NCI-H128 (cell line): ENCODE data around the gene TRPV3.
"Not testable (repeated sequence)": the region's sequence is repeated elsewhere in the genome, so short reads cannot be mapped to it uniquely, and the experiment has no call there.

ENCODE experiments used
- DNase-seq: peaks from one replicate; lab custom pipeline; 2025; ENCODE audit not compliant: unreplicated experiment; lab: John Stamatoyannopoulos, UW

The TRPV3 gene

GRCh38 chr17:3475812-3476610 is 81.6 kb downstream of the TRPV3 start, which contains the start of gene ASPA:
ASPA (plus strand) TSS chr17:3475997; CDS start chr17:3476160, 163 bp downstream.
- DNase-seq: no peak

DNA sequence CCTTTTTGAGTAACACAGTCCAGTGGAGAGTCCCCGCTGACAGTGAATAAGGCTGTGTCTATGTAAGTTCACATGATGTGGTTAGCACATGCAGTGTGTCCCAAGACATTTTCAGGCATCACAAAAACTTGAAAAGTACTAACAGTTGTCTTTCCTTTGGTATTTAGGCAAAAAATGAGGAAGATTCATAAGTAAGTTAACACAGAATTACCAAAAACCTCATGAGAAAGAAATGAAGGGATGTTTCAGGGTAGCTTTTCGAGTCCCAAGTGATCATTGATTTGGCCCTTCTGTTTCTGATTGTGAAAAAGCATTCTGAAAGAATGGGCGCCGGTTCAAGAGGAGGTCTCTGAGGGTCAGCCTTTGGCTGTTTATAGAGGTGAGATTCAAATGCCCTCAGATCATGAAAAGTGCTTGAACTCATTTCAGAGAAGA is 82.3 kb downstream of the TRPV3 start:
- no peak for DNase-seq

GRCh38 chr17:3474212-3474611 is 83.4 kb downstream of the TRPV3 start:
- no peak for DNase-seq

DNA sequence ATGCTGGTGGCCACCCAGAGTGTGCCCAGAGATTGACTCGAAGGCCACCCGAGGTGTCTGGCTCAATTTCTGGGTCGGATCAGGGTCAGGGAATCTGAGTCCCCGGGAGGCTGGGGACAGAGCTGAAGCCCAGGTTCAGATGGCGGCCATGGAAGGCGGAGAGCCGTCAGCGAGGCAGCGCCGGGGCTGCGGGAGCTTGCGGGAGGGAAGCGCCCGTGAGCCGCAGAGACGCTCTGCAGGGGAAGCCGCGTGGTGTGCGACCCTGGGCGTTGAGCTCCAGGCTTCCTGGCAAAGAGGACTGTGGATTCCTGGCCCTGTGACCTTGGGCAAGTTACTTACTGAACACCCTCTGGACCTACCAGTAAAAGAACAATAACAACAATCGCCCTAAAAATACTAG is 85.5 kb downstream of the TRPV3 start:
- DNase-seq: no peak

GRCh38 chr17:3471599-3471998 is 86.0 kb downstream of the TRPV3 start, which contains the start of gene SPATA22:
SPATA22 (minus strand) TSS chr17:3471819; CDS start chr17:3469325, 2,494 bp downstream.
- DNase-seq: no peak

- no peak for DNase-seq
Observed at GRCh38 chr17:3469529-3469928, 88.1 kb downstream of the TRPV3 start.

DNA sequence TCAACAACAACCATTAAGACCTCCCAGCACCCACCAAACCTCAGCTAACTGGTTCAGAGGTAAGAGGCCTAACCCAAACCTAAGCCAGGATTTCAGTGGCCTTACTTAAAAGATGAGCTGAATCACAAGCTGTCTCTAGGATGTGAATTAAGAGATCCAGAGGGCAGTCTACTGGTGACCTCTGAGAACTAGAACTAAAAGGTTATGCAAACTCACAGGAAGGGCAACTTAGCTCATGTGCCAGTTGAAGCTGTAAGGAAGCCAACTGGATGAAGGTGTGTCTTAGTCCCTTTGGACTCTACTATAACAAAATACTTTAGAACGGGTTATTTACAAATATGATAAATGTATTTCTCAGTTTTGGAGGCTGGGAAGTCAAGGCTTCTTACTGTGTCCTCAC is 91.3 kb downstream of the TRPV3 start:
- DNase-seq: not testable (repeated sequence)
